Transverse colon (tissue), 4 donors: ENCODE measurements around the gene ERCC6L2.

ENCODE experiments used
- CTCF ChIP-seq, 5 experiments: fragments of 200-600 bp in 3 of 5; fragments of 450-650 bp in 2 of 5; sonication (generic) in 3 of 5; IDR thresholded peaks; 1 replicate in 2 of 5; 2 replicates in 3 of 5; pipeline ENCODE4 v1.5.1; 2016 to 2017; ENCODE audit warnings: antibody characterized with exemption in 5 of 5, inconsistent platforms in 3 of 5, mild to moderate bottlenecking in 2 of 5, moderate library complexity in 1 of 5
- EP300 ChIP-seq: sonication (generic); formaldehyde crosslinking; IDR thresholded peaks from one replicate; pipeline ENCODE4 v1.6.1; 2017; ENCODE audit warnings: antibody characterized with exemption, low read depth
- POLR2A ChIP-seq: fragments of 450-650 bp; IDR thresholded peaks from one replicate; pipeline ENCODE4 v1.6.1; 2016; ENCODE audit warnings: antibody characterized with exemption, mild to moderate bottlenecking, moderate library complexity
- POLR2AphosphoS5 ChIP-seq, 3 donors: sonication (generic); formaldehyde crosslinking; IDR thresholded peaks; one replicate each; pipeline ENCODE4 v1.6.1; 2016; ENCODE audit warnings: antibody characterized with exemption in 3 of 3

- TF ChIP-seq POLR2A: no peak
- TF ChIP-seq CTCF (IDR thresholded peaks at IDR 0.05): no peak
- TF ChIP-seq POLR2AphosphoS5 (IDR thresholded peaks at IDR 0.05): no peak
- no peak for TF ChIP-seq EP300
Measured at GRCh38 chr9:95857124-95857523, 18.4 kb upstream of the ERCC6L2 start.
